D721Med (cell line): ENCODE results near the gene PRXL2B.
"Not testable (repeated sequence)": the region's sequence is repeated elsewhere in the genome, so short reads cannot be mapped to it uniquely, and the experiment has no call there.

Experiments used
- DNase-seq: peaks from one replicate; pipeline ENCODE4 v3.0.0; 2011; ENCODE audit warnings: low spot score; ENCODE audit not compliant: insufficient read length
- FAIRE-seq: peaks from 2 replicates; lab custom pipeline; 2011; peaks lifted over from hg19 to GRCh38; lab: Jason Lieb, UNC
- TF ChIP-seq, protein P1 (sequence below): IDR thresholded peaks from 2 replicates; pipeline ENCODE4 v1.5.1; 2012; ENCODE audit warnings: mild to moderate bottlenecking, control low read depth; ENCODE audit not compliant: insufficient read depth; ENCODE audit errors: missing control alignments

The PRXL2B gene

DNA sequence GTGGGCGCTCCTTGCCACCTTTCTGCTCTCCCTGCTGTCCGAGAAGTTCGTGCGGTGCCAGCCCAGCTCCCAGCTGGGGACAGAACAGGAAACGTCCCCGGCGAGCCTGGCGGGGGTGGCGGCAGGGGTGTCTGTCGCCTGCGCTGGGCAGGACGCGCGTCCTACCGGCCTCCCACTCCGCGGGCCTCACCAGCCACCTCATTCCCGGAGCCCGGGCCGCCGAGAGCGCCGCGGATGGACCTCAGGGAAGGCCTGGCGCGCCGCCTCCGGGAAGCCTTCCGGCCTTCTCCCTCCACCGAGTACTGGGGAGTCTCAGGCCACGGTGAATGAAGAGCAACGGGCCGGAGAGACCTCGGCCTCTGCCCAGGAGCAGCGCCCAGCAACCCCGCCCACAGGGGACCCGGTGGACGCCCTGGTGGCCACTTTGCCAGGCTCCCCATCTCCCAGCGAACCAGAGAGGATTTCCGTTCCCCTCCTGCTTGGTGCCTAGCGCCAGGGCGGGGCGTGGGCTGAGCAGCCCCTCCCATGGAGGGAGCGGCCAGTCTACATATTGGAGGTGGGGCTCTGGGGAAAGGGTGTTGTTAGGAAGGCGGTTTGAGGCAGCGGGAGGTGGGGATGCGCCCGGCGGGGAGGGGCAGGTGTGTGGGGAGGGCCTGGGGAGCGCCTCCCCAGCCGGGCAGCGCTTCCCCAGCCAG is 39.9 kb upstream of the PRXL2B start:
- peak; percentile 71 for DNase-seq
- TF ChIP-seq, protein P1, sequence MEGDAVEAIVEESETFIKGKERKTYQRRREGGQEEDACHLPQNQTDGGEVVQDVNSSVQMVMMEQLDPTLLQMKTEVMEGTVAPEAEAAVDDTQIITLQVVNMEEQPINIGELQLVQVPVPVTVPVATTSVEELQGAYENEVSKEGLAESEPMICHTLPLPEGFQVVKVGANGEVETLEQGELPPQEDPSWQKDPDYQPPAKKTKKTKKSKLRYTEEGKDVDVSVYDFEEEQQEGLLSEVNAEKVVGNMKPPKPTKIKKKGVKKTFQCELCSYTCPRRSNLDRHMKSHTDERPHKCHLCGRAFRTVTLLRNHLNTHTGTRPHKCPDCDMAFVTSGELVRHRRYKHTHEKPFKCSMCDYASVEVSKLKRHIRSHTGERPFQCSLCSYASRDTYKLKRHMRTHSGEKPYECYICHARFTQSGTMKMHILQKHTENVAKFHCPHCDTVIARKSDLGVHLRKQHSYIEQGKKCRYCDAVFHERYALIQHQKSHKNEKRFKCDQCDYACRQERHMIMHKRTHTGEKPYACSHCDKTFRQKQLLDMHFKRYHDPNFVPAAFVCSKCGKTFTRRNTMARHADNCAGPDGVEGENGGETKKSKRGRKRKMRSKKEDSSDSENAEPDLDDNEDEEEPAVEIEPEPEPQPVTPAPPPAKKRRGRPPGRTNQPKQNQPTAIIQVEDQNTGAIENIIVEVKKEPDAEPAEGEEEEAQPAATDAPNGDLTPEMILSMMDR: no peak
- FAIRE-seq: no peak

DNA sequence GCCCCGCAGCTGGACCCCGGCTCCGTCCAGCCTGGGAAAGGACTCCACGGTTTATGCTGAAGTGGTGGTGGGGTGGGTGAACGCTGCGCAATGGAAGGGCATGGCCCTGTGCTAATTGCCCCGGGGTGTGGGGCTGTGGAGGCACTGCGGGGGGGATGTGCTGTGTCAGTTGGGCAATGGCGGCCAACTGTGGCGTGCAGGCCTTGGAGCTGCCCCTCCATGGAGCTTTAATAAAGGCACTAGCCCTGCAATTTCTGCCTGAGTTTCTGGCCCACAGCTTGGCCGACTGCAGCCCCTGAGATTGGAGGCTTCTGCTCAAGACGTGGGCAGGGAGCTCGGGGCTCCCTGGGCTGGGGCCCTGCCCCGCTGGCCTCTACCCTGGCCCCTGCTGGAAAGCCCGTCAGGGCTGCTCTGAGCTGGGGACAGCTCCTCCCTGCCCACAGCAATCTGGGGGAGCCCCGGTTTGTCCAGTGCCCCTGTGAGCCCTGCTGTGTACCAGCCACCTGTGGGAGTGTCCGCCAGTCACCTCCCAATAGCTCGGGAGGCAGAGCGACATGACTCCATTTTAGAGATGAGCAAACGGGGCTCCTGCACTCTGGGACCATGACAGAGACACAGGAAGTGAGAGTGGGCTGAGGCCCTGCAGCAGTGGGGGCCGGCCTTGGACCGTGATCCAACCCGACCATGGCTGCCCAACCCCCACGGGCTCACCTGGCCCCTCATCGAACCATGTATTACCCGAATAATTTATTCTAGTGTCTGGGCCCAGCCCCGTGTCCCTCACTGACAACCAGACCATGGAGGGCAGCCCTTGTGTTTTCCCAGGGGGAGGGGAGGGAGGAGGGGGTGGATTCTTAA is 39.1 kb upstream of the PRXL2B start:
- TF ChIP-seq, protein P1: no peak
- FAIRE-seq (no peak), DNase-seq (no peak)

DNA sequence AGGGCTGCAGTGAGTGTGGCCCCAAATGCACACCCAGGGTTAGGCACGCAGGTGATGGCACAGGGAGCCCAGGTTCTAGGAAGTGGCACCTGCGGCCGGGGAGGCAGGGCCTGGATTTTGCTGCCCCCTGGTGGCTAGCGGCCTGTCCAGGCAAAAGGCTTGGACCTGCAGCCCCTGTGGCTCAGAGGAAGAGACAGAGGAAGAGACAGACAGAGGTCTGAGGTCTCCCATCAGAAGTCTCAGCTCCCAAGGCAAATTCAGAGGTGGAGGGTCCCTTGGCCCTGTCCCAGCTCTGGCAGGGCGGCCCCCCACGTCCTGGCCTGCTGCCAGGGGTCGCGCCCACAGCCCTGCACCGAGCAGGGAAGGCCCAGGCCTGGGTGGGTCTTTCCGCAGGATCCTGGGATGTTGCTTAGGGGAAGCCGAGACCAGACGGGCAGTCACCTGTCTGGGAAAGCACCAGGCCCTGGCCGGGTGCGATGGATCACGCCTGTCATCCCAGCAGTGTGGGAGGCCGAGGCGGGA is 38.4 kb upstream of the PRXL2B start:
- peak; percentile 60 for DNase-seq
- FAIRE-seq: no peak
- TF ChIP-seq, protein P1: peak; percentile 92

DNA sequence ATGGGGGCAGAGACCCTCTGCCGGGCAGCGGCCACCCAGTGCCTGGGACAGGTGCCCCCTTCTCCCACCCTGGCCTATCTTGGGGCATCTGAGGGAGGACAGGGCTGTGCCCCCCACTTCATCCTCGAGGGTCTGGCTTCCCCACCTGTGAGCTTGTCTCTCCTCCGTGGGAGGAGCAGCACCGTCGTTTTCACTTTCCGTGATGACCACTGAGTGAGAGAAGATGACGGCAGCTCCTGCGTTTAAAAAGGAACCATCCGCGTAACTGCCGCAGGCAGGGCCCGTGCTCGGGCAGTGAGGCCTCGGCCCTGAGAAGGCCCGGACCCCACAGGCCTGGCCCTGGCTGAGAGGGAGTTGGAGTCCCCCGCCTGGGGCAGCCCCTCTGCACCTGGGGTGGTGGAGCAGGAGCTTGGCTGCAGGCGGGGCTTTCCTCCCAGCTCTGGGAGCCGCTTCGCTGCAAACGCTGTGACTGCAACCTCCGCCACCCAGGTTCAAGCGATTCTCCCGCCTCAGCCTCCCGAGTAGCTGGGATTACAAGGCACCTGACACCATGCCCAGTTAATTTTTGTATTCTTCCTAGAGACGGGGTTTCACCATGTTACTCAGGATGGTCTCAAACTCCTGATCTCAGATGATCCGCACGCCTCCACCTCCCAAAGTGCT is 37.1 kb upstream of the PRXL2B start:
- not testable (repeated sequence) for DNase-seq, FAIRE-seq

DNA sequence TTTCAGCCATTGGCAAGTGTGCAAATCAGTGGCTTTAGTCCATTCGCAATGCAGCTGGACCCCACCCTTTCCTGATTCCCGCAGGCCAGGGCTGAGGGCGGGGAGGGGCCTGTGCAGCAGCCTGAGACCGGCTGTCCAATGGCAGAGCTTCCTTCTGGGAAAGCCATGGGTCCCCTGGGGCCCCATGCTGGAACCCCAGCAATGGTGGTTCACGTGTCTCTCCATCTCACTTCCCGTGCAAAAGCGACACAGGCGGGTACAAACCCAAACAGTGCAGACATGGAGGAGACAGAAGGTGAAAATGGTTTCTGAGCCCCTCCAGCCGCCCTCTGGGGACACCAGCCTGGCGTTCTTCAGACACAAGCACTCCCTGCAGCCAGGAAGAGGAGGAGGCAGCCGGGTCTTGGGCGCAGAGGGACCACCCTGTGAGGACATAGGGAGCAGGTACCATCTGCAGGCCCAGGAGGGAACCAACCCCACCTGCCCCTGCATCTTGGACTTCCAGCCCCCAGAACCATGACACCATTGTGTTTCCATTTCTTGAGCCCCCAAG is 36.2 kb upstream of the PRXL2B start:
- not testable (repeated sequence) for FAIRE-seq, DNase-seq

DNA sequence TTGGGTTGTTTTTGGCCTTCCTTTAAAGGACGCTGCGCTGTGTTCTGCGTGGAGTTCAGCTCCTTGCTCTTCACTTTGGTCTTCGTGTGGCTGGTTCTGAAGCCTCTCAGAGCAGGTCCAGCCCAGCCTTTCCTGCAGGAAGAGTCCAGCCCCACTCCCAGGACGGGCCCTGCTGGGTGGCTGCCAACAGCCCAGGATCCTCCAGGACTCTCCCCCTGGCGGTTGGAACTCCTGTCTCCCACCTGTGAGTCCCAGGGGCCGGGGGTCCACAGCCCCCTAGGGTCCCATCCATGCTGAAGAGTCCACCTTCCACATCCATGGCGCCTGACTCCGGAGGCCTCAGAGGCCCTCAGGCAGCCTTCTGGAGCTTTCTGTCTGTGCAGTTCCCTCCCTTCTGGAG is 35.0 kb upstream of the PRXL2B start:
- FAIRE-seq, DNase-seq: not testable (repeated sequence)

DNA sequence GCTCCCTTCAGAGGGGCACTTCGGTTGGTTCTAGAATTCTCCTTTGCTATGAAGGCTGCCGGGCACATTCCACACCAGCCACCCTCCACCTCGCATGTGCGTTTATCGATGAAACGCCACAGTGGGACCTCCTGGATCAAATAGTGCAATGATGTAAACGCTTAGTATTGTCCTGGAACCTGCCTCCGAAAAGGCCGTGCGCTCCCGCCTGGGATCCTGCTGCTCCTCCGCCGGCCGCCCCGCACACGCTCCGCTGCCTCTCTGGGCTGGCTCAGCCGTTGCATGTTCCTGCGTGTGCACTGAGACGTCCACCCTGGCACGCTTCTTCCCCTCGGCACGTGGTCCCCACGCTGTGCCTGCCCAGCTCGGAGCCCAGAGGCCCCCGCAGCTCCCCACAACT is 34.4 kb upstream of the PRXL2B start:
- TF ChIP-seq, protein P1: no peak
- DNase-seq (no peak), FAIRE-seq (no peak)

DNA sequence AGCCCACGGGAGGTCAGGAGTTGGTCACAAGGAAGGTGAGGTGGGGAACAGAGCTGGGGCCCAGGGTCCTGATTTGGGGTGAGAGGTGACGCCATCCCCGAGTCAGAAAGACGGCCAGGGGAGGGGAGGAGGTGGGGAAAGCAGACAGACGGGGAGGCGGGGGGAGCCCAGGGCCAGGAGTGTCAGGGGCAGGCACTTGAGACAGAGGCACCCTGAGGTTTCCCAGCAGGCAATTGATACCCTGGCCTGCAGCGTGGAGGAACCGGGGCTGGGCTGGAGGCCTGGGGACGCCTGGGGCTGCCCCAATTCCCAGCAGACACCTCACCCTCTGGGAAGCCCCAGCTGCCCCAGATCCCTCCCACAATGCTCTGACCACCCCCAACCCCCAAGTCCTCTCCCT is 33.5 kb upstream of the PRXL2B start:
- not testable (repeated sequence) for DNase-seq, FAIRE-seq
